IPS DF 6.9 (cell line): ENCODE results near the gene SYPL2.

Experiments used
- DNase-seq: peaks from one replicate; pipeline ENCODE4 v3.0.0-alpha.2; 2013; ENCODE audit warnings: low read depth, low spot score
- H3K27ac ChIP-seq: one replicate; pipeline ENCODE4 v1.5.1; 2013; ENCODE audit warnings: low read length, control low read depth
- H3K27me3 ChIP-seq: 2 replicates; pipeline ENCODE4 v1.6.1; 2013; ENCODE audit warnings: mild to moderate bottlenecking, low read length; ENCODE audit not compliant: control insufficient read depth, insufficient read depth
- H3K36me3 ChIP-seq: 2 replicates; pipeline ENCODE4 v1.6.1; 2013; ENCODE audit warnings: low read length; ENCODE audit not compliant: control insufficient read depth, insufficient read depth
- H3K4me1 ChIP-seq: 2 replicates; pipeline ENCODE4 v1.6.1; 2013; ENCODE audit warnings: low read length; ENCODE audit not compliant: control insufficient read depth, insufficient read depth
- H3K4me3 ChIP-seq: 2 replicates; pipeline ENCODE4 v1.5.1; 2013; ENCODE audit warnings: mild to moderate bottlenecking, low read length
- H3K9me3 ChIP-seq: 2 replicates; pipeline ENCODE4 v1.6.1; 2013; ENCODE audit warnings: low read length, inconsistent platforms; ENCODE audit not compliant: control insufficient read depth, insufficient read depth
- WGBS: extraction: QIAGEN DNeasy Blood & Tissue Kit; methylation state at CpG from one replicate; pipeline ENCODE4 v1.1.7; 2013; ENCODE audit warnings: mixed read lengths, missing lambda C conversion rate; ENCODE audit not compliant: insufficient read length, insufficient coverage; 5-methylcytosine and 5-hydroxymethylcytosine counted together

SYPL2 gene

DNA sequence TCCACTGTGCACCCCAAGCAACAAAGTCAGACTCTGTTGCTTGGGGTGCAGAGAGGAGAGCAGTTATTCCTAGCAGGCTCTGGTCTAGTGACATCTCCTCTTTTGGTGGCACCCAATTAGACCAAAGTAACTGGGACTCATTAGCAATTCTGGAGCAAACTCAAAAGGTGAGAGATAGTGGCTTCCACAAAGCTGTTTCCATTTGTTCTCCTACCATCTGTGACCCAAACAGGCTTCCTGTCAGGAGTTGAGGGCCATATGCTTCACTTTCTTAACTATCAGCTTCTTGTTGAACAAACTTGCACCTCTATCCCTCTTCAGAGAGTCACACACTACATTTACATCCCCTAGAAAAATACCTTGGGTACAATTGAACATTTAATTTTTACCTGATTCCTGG lies 15.9 kb downstream of the SYPL2 start:
- no peaks in the 10 kb centered on the region for H3K36me3 ChIP-seq
- H3K4me3 ChIP-seq, result no peak overlapping the region
- H3K27ac ChIP-seq, result no peak overlapping the region
- H3K9me3 ChIP-seq, result no peaks in the 10 kb centered on the region
- H3K4me1 ChIP-seq, result peaks cover 6% of the 10 kb centered on the region; the same call in 1 of the 2 replicates
- no peak for DNase-seq
- no peaks in the 10 kb centered on the region for H3K27me3 ChIP-seq

DNA sequence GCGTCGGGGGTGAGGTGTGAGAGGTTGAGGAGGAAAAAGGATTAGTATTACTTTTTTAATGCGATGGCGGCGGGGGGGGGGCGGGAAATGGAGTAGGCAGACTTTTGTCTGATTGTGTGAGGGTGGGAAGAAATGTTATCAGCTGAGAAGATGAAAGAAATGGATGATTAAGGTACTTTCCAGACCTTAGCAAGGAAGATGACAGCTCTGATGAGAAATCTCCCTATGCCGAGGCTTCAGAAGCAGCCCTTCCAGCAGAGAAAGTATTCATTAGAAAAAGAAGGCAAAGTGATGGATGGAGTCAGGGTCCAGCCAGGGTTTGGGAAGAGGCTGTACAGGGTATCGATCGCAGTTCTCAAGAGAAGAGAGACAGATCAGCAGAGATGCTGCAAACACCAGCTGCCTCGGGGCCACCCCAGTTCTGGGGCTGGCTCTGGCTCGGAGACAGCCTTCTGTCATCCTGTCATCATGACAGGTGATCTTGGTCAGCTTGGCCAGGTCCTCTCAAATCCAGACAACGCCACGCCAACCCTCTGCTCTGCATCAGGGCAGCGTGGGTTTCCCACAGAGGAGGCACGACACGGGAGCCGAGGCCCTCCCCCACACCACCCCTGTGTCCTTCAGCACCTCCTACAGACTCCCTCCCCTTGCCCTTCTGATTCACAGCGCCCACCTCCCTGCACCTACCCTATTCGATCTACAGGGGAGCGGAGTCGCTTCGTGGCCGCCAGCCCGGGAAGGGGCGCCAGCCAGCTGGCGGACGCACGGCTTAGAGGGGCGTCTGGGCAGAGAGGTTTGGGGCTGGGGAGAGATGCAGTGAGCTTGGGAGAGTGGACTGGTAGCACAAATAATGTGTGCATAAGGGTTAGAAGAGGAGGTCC lies 16.7 kb downstream of the SYPL2 start:
- no peaks in the 10 kb centered on the region for H3K9me3 ChIP-seq
- no peak overlapping the region for H3K27ac ChIP-seq
- DNase-seq, result no peak
- H3K4me1 ChIP-seq, result peaks cover 6% of the 10 kb centered on the region; the same call in 1 of the 2 replicates
- H3K36me3 ChIP-seq, result no peaks in the 10 kb centered on the region
- no peaks in the 10 kb centered on the region for H3K27me3 ChIP-seq
- no CpG with 5 or more reads among the region's 29 CpGs for whole genome bisulfite sequencing
- H3K4me3 ChIP-seq, result peak overlapping the region; percentile 36; the same call in 1 of the 2 replicates

DNA sequence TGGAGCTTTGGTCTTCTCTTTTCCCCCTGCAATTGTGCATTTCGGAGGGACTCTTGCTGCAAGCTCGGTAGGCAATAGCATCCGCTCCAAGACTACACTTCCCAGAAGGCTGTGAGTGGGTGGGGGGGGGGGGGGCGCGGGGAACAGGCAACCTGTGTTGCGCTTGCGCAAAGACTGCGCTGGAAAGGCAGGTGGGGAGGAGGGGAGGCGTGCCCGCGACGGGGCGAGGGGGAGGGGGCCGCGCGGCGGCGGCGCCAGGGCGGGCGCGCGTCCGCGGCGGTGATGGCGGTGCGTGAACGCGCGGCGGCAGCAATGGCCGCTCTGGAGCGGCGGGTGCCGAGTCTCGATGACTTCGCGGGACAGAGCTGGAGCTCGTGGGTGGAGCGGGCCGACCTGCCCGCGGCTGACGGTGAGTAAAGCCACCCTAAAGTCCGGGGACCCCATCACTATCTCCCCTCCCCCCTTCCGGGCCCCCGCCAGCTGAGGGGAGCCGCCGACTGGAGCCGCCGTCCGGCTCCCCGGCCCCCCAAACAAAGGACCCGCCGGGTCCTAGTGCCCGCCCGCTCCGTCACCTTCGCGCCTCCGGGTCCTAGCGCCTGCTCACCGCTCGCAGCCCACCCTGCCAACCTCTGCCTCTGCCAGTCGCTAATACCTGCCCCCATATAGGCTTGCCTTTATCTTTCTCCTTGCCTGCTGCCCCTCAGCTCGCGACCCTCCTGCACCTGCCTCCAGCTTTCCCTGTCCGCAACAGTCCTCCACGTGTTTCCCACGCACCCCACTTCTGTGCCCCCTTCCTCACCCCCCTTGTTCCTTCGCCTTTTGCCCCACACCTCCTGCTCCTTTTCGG lies 17.5 kb downstream of the SYPL2 start, which contains the start of gene ATXN7L2:
TSS of gene ATXN7L2 (plus strand) at position 234 of the 847 bp plus-strand sequence. CDS start at position 283, 49 bp downstream.
- Histone ChIP-seq H3K27ac (no peak within 1 kb of the TSS), H3K9me3 (no peaks in the 10 kb centered on the region), H3K4me1 (peaks cover 6% of the 10 kb centered on the region; the same call in 1 of the 2 replicates), H3K27me3 (no peaks in the 10 kb centered on the region), H3K36me3 (no peaks in the 10 kb centered on the region), H3K4me3 (peak within 1 kb of the TSS; percentile 86; the same call in 1 of the 2 replicates)
- no CpG with 5 or more reads among the region's 73 CpGs for WGBS
- no peak for DNase-seq

- no peaks in the 10 kb centered on the region for H3K27me3 ChIP-seq
- H3K36me3 ChIP-seq, result peaks cover 3% of the 10 kb centered on the region; the same call in 1 of the 2 replicates
- no CpG with 5 or more reads among the region's 15 CpGs for WGBS
- peaks cover 2% of the 10 kb centered on the region; the same call in 1 of the 2 replicates for H3K4me1 ChIP-seq
- DNase-seq, result no peak
- H3K4me3 ChIP-seq, result peak overlapping the region; percentile 86; the same call in 1 of the 2 replicates
- no peak overlapping the region for H3K27ac ChIP-seq
- no peaks in the 10 kb centered on the region for H3K9me3 ChIP-seq
These were observed 18.2 kb downstream of the SYPL2 start for GRCh38 chr1:109484519-109484975.

DNA sequence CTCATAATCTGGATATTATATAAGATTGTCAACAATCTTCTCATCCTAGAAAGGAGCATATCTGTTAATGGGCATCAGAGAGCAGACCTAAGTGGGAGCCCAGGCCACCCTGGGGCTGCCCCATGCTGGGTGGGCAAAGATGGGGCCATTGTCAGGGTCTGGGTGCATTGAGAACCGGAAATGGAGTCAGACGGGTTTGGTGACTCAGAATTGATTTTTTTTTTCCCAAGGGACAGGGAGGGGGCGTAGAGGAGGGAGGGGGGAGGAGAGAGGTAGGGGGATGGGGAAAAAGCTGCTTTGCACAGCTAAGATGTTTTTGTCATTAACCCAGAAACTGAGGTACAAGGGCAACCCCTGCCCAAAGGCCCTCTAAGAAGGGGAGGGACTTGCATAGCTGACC lies 18.7 kb downstream of the SYPL2 start:
- Histone ChIP-seq H3K4me1 (peaks cover 2% of the 10 kb centered on the region; the same call in 1 of the 2 replicates), H3K27me3 (no peaks in the 10 kb centered on the region), H3K9me3 (no peaks in the 10 kb centered on the region), H3K36me3 (peaks cover 3% of the 10 kb centered on the region; the same call in 1 of the 2 replicates), H3K4me3 (peak overlapping the region; percentile 86; the same call in 1 of the 2 replicates), H3K27ac (no peak overlapping the region)
- WGBS, result no CpG with 5 or more reads among the region's 3 CpGs
- no peak for DNase-seq

DNA sequence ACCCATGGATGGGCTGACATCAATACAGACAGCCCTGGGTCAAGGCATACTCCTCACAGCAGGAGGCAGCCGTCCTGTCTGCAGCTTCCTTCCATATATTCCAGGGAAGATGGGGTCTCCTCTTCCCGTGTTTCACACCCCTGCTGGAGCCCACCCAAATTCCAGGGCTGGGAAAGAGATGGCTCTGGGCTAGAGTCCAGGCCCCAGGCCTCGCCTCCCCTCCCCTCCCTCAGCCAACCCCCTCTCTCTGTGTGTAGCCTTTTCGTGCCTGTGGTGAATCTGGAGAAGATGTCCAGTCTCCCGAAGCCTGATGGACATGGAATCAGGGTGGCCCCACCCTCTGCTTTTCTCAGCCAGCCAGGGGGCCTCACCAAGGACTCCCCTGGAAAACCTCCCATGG lies 20.9 kb downstream of the SYPL2 start:
- peaks cover 3% of the 10 kb centered on the region; the same call in 1 of the 2 replicates for H3K36me3 ChIP-seq
- peaks cover 2% of the 10 kb centered on the region; the same call in 1 of the 2 replicates for H3K4me1 ChIP-seq
- no CpG with 5 or more reads among the region's 5 CpGs for WGBS
- H3K27me3 ChIP-seq, result no peaks in the 10 kb centered on the region
- H3K27ac ChIP-seq, result no peak overlapping the region
- no peaks in the 10 kb centered on the region for H3K9me3 ChIP-seq
- no peak overlapping the region for H3K4me3 ChIP-seq
- no peak for DNase-seq

- no peak overlapping the region for H3K4me3 ChIP-seq
These were observed 21.9 kb downstream of the SYPL2 start for GRCh38 chr1:109488201-109488600.

DNA sequence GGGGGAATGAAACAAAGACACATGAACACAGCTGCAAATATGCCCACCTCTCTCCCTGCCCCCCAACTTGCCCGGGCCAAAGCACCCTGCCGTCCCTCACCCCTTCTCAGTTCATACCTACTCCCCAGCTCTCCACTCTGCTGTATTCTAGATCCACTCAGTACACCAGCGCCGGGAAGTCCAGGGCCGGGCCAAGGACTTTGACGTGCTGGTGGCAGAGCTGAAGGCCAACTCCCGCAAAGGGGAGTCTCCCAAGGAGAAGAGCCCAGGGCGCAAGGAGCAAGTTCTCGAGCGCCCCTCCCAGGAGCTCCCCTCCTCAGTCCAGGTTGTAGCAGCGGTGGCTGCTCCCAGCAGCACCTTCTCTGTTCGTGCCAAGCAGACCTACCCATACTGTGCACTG lies 22.4 kb downstream of the SYPL2 start:
- Histone ChIP-seq H3K27me3 (no peaks in the 10 kb centered on the region), H3K27ac (no peak overlapping the region), H3K4me1 (peaks cover 2% of the 10 kb centered on the region), H3K4me3 (no peak overlapping the region), H3K36me3 (peaks cover 3% of the 10 kb centered on the region; the same call in 1 of the 2 replicates), H3K9me3 (no peaks in the 10 kb centered on the region)
- no peak for DNase-seq
- WGBS, result no CpG with 5 or more reads among the region's 12 CpGs

More at GRCh38 chr1:109488201-109488600, 21.9 kb downstream of the SYPL2 start:
- DNase-seq, result no peak
- H3K36me3 ChIP-seq, result peaks cover 3% of the 10 kb centered on the region; the same call in 1 of the 2 replicates
- no peaks in the 10 kb centered on the region for H3K9me3 ChIP-seq
- H3K4me1 ChIP-seq, result peaks cover 2% of the 10 kb centered on the region
- no peaks in the 10 kb centered on the region for H3K27me3 ChIP-seq
- no peak overlapping the region for H3K27ac ChIP-seq
- WGBS, result no CpG with 5 or more reads among the region's 5 CpGs

GRCh38 chr1:109490029-109490933 lies 23.9 kb downstream of the SYPL2 start:
- no peaks in the 10 kb centered on the region for H3K9me3 ChIP-seq
- H3K27ac ChIP-seq, result no peak overlapping the region
- H3K4me1 ChIP-seq, result no peaks in the 10 kb centered on the region; the same call in 1 of the 2 replicates
- WGBS, result no CpG with 5 or more reads among the region's 11 CpGs
- H3K36me3 ChIP-seq, result peaks cover 3% of the 10 kb centered on the region; the same call in 1 of the 2 replicates
- H3K4me3 ChIP-seq, result no peak overlapping the region
- H3K27me3 ChIP-seq, result no peaks in the 10 kb centered on the region
- DNase-seq, result no peak
